ENCODE data around the gene CHPF.

The CHPF gene

GRCh38 chr2:219538504-219538951 lies 5.1 kb downstream of the CHPF start:
- H3K27ac ChIP-seq (ENCODE audit: extremely low read depth, low read depth, low read length): no peak overlapping the region
- POLR2A ChIA-PET: no interaction called here
- TF ChIP-seq KLF1 (tag by site-specific recombination; IDR thresholded peaks at IDR 0.05): no peak
- no peak for TF ChIP-seq ELK4 (IDR thresholded peaks at IDR 0.05; ENCODE audit: borderline replicate concordance, low read depth, low read length)
- no peak for TF ChIP-seq ZNF335 (tag by site-specific recombination; conservative IDR thresholded peaks at IDR 0.05)
- TF ChIP-seq ZBTB49 (tag by site-specific recombination; IDR thresholded peaks at IDR 0.05; ENCODE audit: low read depth): no peak
- TF ChIP-seq ZNF48 (tag by site-specific recombination; IDR thresholded peaks at IDR 0.05): no peak
- TF ChIP-seq YY1 (tag by site-specific recombination; IDR thresholded peaks at IDR 0.05): no peak
- TF ChIP-seq TRIM28 (IDR thresholded peaks at IDR 0.05; ENCODE audit: borderline replicate concordance, low read length): no peak
- TF ChIP-seq ZIC2 (tag by site-specific recombination; IDR thresholded peaks at IDR 0.05): peak; percentile 52
- no peaks in the 10 kb centered on the region for H3K9me3 ChIP-seq (ENCODE audit: control insufficient read depth, insufficient read depth, low read depth, low read length)
- H3K4me3 ChIP-seq (ENCODE audit: low read depth, low read length): no peak overlapping the region
- peaks cover 0 to 32% of the 10 kb centered on the region in 2 experiments; a peak in 1 of 3 replicates for H3K36me3 ChIP-seq (ENCODE audit: control insufficient read depth in 2 of 2, insufficient read depth in 1 of 2, low read length in 2 of 2)
- no peaks in the 10 kb centered on the region for H3K4me1 ChIP-seq (ENCODE audit: control insufficient read depth, insufficient read depth, low read length)
- CTCF ChIA-PET: interaction anchor here (1.0 to 4.2 kb wide), 6 partner anchors 8 to 136 kb away, joined by 3 to 68 read pairs (median 4); no protein-coding TSS in a partner anchor

- no peaks in the 10 kb centered on the region for H3K4me1 ChIP-seq (ENCODE audit: control insufficient read depth, insufficient read depth, low read length)
- POLR2A ChIA-PET: no interaction called here
- TF ChIP-seq ZNF626 (tag by site-specific recombination; IDR thresholded peaks at IDR 0.05) (no peak), ZNF239 (tag by site-specific recombination; IDR thresholded peaks at IDR 0.05) (no peak), ZNF114 (tag by site-specific recombination; IDR thresholded peaks at IDR 0.05) (no peak), ZNF112 (tag by site-specific recombination; IDR thresholded peaks at IDR 0.05) (no peak), ZSCAN5A (tag by site-specific recombination; IDR thresholded peaks at IDR 0.05) (no peak), PRDM10 (tag by site-specific recombination; IDR thresholded peaks at IDR 0.05) (peak; percentile 85), ZIC2 (tag by site-specific recombination; IDR thresholded peaks at IDR 0.05) (peak; percentile 90), ZFP41 (tag by site-specific recombination; IDR thresholded peaks at IDR 0.05; ENCODE audit: borderline replicate concordance) (no peak), ZBTB1 (tag by site-specific recombination; IDR thresholded peaks at IDR 0.05) (no peak), GLIS1 (tag by site-specific recombination; IDR thresholded peaks at IDR 0.05) (peak; percentile 89), ZSCAN4 (tag by site-specific recombination; IDR thresholded peaks at IDR 0.05) (no peak), ZNF48 (tag by site-specific recombination; IDR thresholded peaks at IDR 0.05) (no peak), ZEB2 (tag by site-specific recombination; IDR thresholded peaks at IDR 0.05) (no peak), ZNF362 (tag by site-specific recombination; IDR thresholded peaks at IDR 0.05) (no peak), ZNF473 (tag by site-specific recombination; IDR thresholded peaks at IDR 0.05) (no peak), ZNF133 (tag by site-specific recombination; IDR thresholded peaks at IDR 0.05) (no peak)
Observed at GRCh38 chr2:219537657-219538488, 5.7 kb downstream of the CHPF start.

More at GRCh38 chr2:219537657-219538488, 5.7 kb downstream of the CHPF start:
- Histone ChIP-seq H3K27ac (ENCODE audit: extremely low read depth, low read depth, low read length) (no peak overlapping the region), H3K4me3 (ENCODE audit: low read depth, low read length) (no peak overlapping the region), H3K9me3 (ENCODE audit: control insufficient read depth, insufficient read depth, low read depth, low read length) (no peaks in the 10 kb centered on the region), H3K36me3 (ENCODE audit: control insufficient read depth in 2 of 2, insufficient read depth in 1 of 2, low read length in 2 of 2) (peaks cover 0 to 32% of the 10 kb centered on the region in 2 experiments; a peak in 1 of 3 replicates)
- CTCF ChIA-PET: interaction anchor here (0.5 to 4.2 kb wide), 8 partner anchors 7 to 319 kb away, joined by 3 to 68 read pairs (median 4); no protein-coding TSS in a partner anchor

All from HEK293 (cell line).